Vagina (tissue), 2 donors: ENCODE data around the gene USP53. TPM values are rescaled to one million over a fixed set of nuclear protein-coding genes. Genes with fewer than 3 reads are reported as not detected.
"Not testable (repeated sequence)": the region's sequence is repeated elsewhere in the genome, so short reads cannot be mapped to it uniquely, and the experiment has no call there.

ENCODE experiments used
- DNase-seq, 2 donors: peaks; one replicate each; pipeline ENCODE4 v3.0.0-alpha.2; 2017; ENCODE audit errors: extremely low spot score in 2 of 2
- H3K27ac ChIP-seq: fragments of 200-600 bp; sonication (generic); one replicate; pipeline ENCODE4 v1.5.1; 2019
- H3K27me3 ChIP-seq: fragments of 200-600 bp; sonication (generic); one replicate; pipeline ENCODE4 v1.5.1; 2019
- H3K36me3 ChIP-seq, 2 donors: fragments of 200-600 bp; sonication (generic); one replicate each; pipeline ENCODE4 v1.5.1; 2017 to 2019
- H3K4me1 ChIP-seq: fragments of 200-600 bp; sonication (generic); one replicate; pipeline ENCODE4 v1.5.1; 2019
- H3K4me3 ChIP-seq, 2 donors: fragments of 200-600 bp; sonication (generic); 1 replicate in 1 of 2; 2 replicates in 1 of 2; pipeline ENCODE4 v1.5.1; 2016 to 2019
- H3K9me3 ChIP-seq: fragments of 200-600 bp; sonication (generic); one replicate; pipeline ENCODE4 v1.5.1; 2019
- POLR2A ChIP-seq, 2 donors: fragments of 450-650 bp; IDR thresholded peaks; one replicate each; pipeline ENCODE4 v1.6.1; 2017; ENCODE audit warnings: antibody characterized with exemption in 2 of 2, mild to moderate bottlenecking in 2 of 2, moderate library complexity in 2 of 2
- POLR2AphosphoS5 ChIP-seq, 2 donors: sonication (generic); formaldehyde crosslinking; IDR thresholded peaks; one replicate each; pipeline ENCODE4 v1.9.0; 2017; ENCODE audit warnings: antibody characterized with exemption in 2 of 2, mild to moderate bottlenecking in 2 of 2, low read depth in 1 of 2; ENCODE audit not compliant: insufficient read depth in 1 of 2
- intact Hi-C: fragments of 100-400 bp; cut with DNase I; formaldehyde crosslinking; loops from one replicate; pipeline ENCODE4 v1.15.1; 2023
- total RNA-seq: library from RNA; depleted of rRNA; stranded (reverse); fragments of >200 nt; gene quantifications from one replicate; pipeline ENCODE4 v1.2.3, GENCODE V29; 2016
- TF ChIP-seq, protein P1 (sequence below), 3 experiments: fragments of 450-650 bp in 2 of 3; fragments of 200-600 bp in 1 of 3; sonication (generic) in 1 of 3; IDR thresholded peaks; one replicate each; pipeline ENCODE4 v1.5.1; 2017 to 2019; ENCODE audit warnings: antibody characterized with exemption in 3 of 3, mild to moderate bottlenecking in 2 of 3, moderate library complexity in 2 of 3

Gene USP53
- total RNA-seq, 1 donor from 2014 or later: 53.5 TPM

DNA sequence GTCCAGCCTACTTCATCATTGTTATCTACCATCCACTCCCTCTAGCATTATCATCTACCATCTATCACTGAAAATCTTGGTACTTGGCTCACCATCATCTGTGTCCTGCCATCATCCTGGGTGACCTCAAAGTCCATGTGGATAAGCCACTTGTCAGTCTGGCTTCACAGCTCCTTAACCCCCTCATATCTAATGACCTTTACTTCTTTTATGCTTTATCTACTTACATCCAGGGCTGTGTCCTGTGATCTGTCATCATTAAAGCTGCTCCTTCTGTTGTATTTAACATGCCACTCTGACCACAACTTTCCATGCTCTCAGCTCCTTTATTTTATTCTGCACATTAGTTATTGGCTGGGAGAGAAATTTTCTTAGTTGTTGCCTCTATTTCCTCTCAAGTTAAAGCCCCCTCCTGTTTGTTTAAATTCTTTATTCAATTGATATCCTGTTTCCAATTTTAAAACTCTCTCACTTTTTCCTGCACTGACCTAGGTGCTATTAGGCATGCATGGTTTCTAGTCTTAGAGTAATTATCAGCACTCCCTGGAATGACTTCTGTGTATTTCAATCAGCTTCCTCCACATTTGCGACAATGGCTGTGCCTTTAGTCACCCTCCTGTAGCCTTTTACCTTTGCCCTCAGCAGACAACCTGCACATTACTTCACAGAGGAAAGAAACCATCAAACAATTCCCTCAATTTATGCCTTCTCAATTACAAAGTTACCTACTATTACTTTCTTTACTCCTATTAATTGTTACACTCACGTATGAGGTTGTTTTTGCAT is 117.5 kb downstream of the USP53 start:
- H3K4me3 ChIP-seq: no peak overlapping the region
- no peaks in the 10 kb centered on the region for H3K4me1 ChIP-seq
- H3K27me3 ChIP-seq: no peaks in the 10 kb centered on the region
- no peak overlapping the region for H3K27ac ChIP-seq
- H3K36me3 ChIP-seq: no peaks in the 10 kb centered on the region
- TF ChIP-seq, protein P1, sequence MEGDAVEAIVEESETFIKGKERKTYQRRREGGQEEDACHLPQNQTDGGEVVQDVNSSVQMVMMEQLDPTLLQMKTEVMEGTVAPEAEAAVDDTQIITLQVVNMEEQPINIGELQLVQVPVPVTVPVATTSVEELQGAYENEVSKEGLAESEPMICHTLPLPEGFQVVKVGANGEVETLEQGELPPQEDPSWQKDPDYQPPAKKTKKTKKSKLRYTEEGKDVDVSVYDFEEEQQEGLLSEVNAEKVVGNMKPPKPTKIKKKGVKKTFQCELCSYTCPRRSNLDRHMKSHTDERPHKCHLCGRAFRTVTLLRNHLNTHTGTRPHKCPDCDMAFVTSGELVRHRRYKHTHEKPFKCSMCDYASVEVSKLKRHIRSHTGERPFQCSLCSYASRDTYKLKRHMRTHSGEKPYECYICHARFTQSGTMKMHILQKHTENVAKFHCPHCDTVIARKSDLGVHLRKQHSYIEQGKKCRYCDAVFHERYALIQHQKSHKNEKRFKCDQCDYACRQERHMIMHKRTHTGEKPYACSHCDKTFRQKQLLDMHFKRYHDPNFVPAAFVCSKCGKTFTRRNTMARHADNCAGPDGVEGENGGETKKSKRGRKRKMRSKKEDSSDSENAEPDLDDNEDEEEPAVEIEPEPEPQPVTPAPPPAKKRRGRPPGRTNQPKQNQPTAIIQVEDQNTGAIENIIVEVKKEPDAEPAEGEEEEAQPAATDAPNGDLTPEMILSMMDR (IDR thresholded peaks at IDR 0.05): no peak
- no peak for TF ChIP-seq POLR2AphosphoS5 (IDR thresholded peaks at IDR 0.05; ENCODE audit: insufficient read depth in 1 of 2, low read depth in 1 of 2)
- no peak for DNase-seq
- no peaks in the 10 kb centered on the region for H3K9me3 ChIP-seq
- intact Hi-C loops: no loop called here

DNA sequence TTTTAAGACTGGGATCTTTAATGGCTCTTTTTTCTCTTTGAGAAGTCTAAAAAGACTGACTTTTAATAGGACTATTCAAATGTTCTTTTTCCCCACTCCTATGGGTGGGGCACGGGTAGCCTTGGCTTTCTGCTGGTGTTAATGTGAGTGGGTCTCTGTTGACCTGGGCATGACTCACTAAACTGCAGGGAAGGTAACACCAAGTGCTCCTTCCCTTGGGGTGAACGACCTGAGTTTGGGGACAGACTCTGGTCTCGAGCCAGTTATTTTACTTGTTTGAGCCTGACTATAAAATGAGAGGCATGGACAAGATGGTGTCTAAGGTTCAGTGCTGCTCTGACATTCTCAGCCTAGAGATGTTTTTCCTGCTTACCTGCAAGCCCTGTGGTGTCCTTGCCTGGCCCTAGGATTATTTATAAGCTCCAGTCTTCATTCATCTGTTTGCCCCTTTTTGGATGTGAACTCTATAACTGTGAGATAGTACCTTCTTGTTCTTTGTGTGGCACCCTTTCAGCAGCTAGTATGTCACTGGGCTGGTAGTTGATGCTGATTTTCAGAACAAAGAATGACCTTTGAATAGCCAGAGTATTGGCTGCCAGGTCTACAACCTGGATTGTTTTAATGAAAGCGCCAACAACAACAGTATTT is 123.9 kb downstream of the USP53 start:
- DNase-seq, H3K9me3 ChIP-seq, H3K4me3 ChIP-seq, H3K27me3 ChIP-seq, H3K4me1 ChIP-seq, H3K27ac ChIP-seq, intact Hi-C loops, H3K36me3 ChIP-seq: not testable (repeated sequence)

DNA sequence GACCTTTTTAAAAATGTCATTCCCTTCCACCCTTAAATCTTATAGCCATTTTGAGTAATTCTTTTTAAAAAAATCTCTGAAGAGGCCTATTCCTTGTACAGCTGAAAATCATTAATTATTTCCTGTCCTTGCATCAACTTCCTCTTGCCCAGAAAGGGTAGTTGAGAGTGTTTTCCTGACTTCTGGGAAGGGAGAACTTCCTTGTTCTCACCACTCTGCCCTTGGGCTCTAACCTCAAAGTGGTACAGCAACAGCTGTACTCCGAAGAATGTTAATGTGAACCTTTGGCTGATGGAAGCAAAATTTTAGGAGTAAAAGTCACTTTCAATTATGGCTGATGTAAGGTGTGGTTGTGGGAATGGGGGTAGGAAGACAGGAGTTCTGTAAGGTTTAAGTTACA is 124.5 kb downstream of the USP53 start:
- intact Hi-C loops: no loop called here
- Histone ChIP-seq H3K4me1 (no peaks in the 10 kb centered on the region), H3K27me3 (no peaks in the 10 kb centered on the region), H3K27ac (no peak overlapping the region), H3K4me3 (no peak overlapping the region), H3K36me3 (no peaks in the 10 kb centered on the region), H3K9me3 (no peaks in the 10 kb centered on the region)
- no peak for DNase-seq
- TF ChIP-seq, protein P1 (IDR thresholded peaks at IDR 0.05): no peak
- TF ChIP-seq POLR2AphosphoS5 (IDR thresholded peaks at IDR 0.05; ENCODE audit: insufficient read depth in 1 of 2, low read depth in 1 of 2) (no peak), POLR2A (IDR thresholded peaks at IDR 0.05) (no peak)

DNA sequence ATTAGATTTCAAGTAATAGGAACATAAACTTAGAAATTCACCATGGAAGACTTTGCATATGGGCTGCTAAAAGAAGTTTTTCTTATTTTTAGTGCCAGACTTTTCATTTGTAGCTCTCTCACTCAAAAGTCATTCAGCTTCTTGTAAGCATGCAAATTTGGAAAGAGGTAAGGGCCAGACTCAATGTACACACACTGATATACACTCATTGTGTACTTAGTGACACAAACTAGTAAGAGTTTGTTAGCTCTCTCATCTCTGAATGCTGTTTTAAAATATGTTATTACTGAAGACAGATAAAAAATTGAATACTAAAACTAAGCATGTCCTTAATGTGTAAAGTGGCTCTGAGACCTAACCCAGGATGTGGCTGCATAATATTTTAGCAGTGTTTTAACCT is 127.4 kb downstream of the USP53 start:
- H3K4me3 ChIP-seq, H3K9me3 ChIP-seq, H3K27me3 ChIP-seq, H3K4me1 ChIP-seq, DNase-seq, intact Hi-C loops, H3K27ac ChIP-seq, H3K36me3 ChIP-seq: not testable (repeated sequence)

DNA sequence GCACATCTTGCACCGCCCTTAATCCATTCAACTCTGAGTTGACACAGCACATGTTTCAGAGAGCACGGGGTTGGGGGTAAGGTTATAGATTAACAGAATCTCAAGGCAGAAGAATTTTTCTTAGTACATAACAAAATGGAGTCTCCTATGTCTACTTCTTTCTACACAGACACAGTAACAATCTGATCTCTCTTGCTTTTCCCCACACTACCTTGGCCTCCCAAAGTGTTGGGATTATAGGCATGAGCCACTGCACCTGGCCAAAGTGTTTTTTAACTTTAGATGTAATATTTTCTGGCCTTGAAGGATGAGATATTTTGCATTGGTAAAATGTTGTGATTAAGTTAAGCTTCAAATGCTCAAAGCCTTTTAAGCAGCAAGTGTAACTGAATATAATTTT is 130.8 kb downstream of the USP53 start:
- H3K4me3 ChIP-seq, H3K9me3 ChIP-seq, H3K4me1 ChIP-seq, H3K27me3 ChIP-seq, H3K36me3 ChIP-seq, H3K27ac ChIP-seq, intact Hi-C loops, DNase-seq: not testable (repeated sequence)

Other genes with a start within 250 kb of the USP53 start
- gene MYOZ2, start 76.9 kb upstream of the USP53 start, total RNA-seq: 0.49 TPM
- gene FABP2, start 109.4 kb downstream of the USP53 start, total RNA-seq: not detected